Measurements from ENCODE around the gene SLC2A3. TPM values are rescaled to one million over a fixed set of nuclear protein-coding genes. Genes with fewer than 3 reads are reported as not detected.

The SLC2A3 gene
- 23.9 and 49.8 TPM in 2 replicates for total RNA-seq

DNA sequence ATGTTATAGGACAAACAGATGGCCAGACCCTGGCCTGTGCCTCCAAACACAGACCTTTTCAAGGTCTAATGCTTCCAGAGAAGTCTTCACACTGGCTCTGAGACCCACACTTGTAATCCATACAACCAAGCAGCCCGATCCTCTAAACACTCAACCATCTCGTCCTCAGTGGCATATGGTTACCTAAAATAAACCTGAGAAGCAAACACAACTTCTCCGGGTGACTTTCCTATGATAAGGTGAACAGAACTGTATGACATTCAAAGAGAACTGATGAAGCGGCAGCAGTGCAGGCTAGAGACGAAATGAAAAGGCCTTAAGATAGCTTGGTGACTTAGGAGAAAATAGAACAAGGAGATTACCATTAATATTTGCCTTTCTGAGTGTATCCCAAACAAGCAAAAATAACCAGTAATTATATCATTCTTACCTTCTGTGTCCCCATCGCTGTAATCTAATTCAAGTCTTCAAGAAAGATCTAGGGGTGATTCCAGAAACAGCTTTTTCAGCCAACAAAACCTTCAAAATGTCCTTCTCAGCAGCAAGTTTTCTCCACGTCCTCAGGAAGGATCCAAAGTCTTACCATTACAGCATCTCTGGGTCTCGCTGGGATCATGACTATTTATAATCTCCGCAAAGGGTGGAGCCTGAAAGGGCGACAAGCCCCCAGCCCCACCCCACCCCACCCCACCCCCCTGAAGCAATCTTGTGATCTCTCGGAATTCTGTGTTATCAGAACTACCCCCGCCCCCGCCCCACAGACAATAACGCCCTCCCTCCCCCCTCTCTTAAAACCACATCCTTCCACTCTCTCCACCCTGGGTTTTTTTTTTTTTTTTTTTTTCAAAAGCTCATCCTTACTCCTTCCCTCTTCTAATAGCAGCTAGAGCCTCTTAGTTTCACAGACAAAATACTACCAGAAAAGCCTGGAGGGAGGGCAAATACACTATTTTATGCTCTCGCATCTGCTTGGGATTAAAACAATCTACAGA lies at the start of gene SLC2A3:
Gene SLC2A3 (minus strand): TSS at position 598 of the 992 bp plus-strand sequence. CDS start 153 bp downstream, at position 445.

GRCh38 chr12:7872566-7873319 lies 63.2 kb downstream of the SLC2A3 start, which contains the start of gene SLC2A14:
SLC2A14 (minus strand) TSS chr12:7872915; CDS start chr12:7869880, 3,035 bp downstream.

Small RNA genes lying within 50 kb of the gene (small RNA-seq; reads per million reads assigned to genes)
- gene RF00019 = not detected

Other genes with a start within 250 kb of the SLC2A3 start
- gene GDF3, start 240.4 kb downstream of the SLC2A3 start, total RNA-seq = 0.65 TPM in 1 of 2 replicates, not detected in the other
- not detected in 2 replicates for gene DPPA3, start 224.8 kb downstream of the SLC2A3 start, total RNA-seq
- gene CLEC4C, start 188.8 kb downstream of the SLC2A3 start, total RNA-seq = not detected in 2 replicates
- not detected in 2 replicates for gene NANOGNB, start 171.0 kb downstream of the SLC2A3 start, total RNA-seq
- not detected in 2 replicates for gene NANOG, start 146.8 kb downstream of the SLC2A3 start, total RNA-seq
- 0.13 TPM in 1 of 2 replicates, not detected in the other for gene SLC2A14, start 63.3 kb downstream of the SLC2A3 start, total RNA-seq
- gene FOXJ2, start 96.5 kb upstream of the SLC2A3 start, total RNA-seq = 8.1 and 11.8 TPM in 2 replicates
- 0.27 and 0.29 TPM in 2 replicates for gene C3AR1, start 130.2 kb upstream of the SLC2A3 start, total RNA-seq
- gene NECAP1, start 146.1 kb upstream of the SLC2A3 start, total RNA-seq = 38.2 and 39.5 TPM in 2 replicates
- gene CLEC4A, start 187.4 kb upstream of the SLC2A3 start, total RNA-seq = 0.14 TPM in 1 of 2 replicates, not detected in the other
- gene ZNF705A, start 220.8 kb upstream of the SLC2A3 start, total RNA-seq = not detected in 2 replicates